NCI-H146 (cell line): ENCODE results near the gene TRIM68.

Experiments used
- DNase-seq: peaks from one replicate; lab custom pipeline; 2025; lab: John Stamatoyannopoulos, UW

TRIM68 gene

DNA sequence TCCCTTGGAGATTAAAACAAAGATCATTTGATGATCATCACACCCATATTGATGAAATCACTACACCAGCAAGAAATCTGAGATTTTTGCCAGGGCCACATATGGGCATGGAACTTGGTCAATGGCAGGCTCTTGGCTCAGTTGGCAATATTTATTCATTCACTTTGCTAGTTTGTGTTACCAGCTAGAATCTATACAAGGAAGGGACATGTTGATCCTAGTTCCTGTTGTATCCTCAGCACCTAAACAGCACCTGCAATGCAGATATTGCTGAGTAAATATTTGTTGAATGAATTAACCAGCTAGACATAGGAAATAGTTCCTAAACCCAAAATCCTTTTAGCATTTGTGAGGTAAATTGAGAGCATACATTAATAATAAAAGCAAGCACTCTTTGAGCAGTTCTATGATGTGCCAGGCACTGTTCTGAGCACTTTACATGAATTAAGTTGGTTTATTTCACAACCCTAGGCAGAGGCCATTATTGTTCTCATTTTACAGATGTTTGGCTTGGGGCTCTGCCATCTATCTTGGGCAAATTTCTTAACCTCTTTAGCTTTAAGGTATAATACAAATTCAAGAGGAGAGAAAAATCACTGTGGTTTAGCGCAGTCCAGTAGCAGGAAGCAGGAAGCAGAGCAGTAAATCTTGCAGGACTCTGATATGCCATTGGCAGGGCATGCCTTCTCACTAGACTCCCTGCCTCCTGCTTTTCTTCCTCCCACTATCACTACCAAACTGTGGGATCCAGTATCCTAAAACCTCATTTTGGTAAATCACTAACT, 1.6 kb downstream of the TRIM68 start:
- peak; percentile 20 for DNase-seq

DNA sequence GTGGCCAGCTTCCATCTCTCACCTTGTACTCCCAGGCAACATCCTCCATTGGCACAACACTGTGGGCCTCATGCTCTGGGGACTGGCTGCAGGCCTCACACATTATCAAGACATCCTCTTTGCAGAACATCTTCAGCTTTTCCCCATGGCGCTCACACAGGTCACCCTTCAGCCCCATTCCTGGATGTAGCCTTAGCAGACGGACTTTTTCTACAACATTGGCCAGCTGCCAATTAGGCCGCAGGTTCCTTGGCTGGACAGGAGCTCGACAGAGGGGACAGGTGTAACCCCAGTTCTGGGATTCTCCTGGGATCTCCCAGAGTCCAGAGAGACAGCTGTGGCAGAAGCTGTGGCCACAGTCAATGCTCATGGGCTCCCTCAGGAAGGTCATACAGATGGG, 3.0 kb downstream of the TRIM68 start:
- DNase-seq: no peak

DNA sequence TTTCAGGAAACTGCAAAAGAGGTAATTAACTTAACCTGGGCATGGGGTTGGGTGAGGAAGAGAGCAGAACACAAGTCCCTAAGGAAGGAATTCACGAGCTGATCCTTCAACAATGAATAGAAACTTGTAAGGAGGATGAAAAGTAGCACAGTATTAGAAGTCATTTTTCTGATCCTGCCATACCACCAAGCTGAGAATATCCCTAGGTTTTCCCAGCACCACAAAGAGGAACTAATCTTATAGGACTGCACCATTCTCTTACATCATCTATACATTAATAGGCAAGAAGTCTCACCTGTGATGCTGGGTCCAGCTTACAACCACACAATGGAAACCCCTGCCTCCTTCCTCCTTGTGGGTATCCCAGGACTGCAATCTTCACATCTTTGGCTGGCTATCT, 14.3 kb downstream of the TRIM68 start, which contains the start of gene OR52I1:
Gene OR52I1 (plus strand): TSS at position 301 of the 400 bp plus-strand sequence. CDS start 0 bp downstream, at position 301.
- no peak for DNase-seq

DNA sequence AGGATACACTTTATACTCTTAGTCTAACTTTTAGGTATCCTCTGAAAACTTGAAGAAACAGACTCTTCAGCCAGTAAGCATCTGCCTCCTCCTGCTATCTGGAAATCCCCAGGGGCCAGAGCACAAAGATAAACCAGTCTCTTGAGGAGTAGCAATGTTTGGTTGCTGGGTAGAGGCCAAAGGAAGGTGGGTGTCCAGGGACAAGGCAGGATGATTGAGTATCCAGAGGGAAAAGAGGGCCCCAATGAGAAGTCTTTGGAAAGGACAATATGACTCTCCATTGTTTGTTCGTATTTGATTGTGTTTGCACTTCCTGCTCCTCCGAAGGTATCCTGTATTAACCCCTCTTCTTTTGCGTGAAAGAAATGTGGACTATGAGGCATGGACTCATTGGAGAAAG, 19.0 kb downstream of the TRIM68 start:
- DNase-seq: no peak

DNA sequence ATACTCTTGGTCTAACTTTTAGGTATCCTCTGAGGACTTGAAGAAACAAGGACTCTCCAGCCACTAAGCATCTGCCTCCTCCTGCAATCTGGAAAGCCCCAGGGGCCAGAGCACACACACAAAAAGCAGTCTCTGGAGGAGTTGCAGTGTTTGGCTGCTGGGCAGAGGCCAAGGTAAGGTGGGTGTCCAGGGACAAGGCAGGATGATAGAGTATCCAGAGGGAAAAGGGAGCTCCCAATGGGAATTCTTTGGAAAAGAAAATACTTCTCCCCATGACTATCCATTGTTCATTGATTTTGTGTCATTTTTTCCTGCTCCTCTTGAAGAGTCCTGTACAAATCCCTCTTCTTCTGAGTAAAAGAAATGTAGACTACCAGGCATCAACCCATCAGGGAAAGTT, 26.6 kb downstream of the TRIM68 start, which contains the start of gene OR52I2:
Gene OR52I2 (plus strand): TSS at position 301 of the 400 bp plus-strand sequence.
- no peak for DNase-seq

DNA sequence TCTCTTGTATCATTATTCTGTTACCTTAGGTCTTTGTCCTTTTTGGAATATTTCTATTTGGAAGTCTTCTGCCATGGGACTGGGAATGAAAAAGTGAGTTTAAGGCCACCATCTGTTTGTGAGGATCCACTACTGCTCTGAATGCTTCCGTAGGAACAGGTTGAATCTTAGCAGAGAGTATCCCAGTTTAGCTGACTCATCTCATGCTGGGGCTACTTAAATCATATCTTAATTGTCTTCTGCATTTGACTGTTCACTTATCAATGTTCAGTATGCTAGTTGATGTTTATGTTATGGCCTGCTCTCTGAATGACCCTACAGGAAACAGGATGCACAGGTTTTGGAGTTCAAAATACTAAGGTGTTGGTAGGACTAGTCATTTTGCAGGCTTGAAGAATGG, 27.9 kb downstream of the TRIM68 start:
- no peak for DNase-seq

DNA sequence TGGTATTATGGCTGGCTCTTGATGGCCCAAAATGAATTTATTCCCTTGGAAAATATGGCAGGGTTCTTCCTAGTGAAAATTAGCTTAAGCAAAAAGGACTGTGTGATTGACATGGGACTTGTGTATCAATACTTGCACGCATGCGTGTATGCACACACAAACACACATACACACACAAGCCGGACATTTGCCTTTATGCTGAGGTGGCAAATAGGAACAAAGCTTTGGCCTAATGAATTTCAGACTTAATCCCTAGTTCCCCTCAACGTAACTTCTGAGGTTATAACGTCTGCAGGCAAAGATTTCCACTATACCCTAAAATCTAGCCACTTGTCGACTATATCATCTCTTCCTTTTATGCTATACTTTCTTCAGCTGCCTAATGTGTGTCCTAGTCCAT, 29.4 kb downstream of the TRIM68 start:
- DNase-seq: no peak

DNA sequence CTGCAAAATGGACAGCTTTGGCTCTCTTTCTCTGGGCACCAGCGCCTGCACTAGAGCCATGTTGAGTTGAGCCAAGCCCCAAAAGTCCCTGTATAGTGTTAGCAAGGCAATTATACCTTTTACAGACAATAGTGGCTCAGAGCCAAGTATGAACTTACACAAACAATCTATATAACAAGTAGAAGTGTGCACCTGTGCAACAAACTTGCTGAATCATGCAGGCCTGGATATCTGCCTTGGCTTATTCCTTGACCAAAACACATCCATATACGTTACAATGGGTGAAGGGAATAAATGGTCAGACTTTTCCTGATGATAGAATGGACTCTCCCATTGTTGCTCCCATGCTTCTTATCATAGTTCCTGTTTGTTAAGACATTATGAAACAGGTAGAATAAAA, 30.3 kb downstream of the TRIM68 start:
- no peak for DNase-seq

DNA sequence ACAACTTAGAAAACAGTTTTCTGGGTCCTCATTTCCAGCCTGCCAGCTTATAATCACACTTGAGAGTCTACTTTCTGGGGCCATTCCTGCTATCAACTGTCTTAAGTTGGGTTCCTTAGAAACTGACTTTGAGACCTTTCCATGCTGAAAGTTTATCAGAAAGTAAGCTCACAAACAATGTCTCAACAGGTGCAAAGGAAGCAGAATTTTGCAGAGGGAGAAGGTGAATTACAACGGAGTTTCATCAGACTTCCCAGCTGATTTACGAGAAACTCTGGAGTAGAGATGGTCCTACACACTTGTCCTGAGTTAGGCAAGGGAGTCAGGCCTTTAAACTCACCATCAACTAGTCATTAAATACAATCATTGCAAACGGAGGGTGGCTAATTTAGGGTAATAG, 31.2 kb downstream of the TRIM68 start:
- no peak for DNase-seq

DNA sequence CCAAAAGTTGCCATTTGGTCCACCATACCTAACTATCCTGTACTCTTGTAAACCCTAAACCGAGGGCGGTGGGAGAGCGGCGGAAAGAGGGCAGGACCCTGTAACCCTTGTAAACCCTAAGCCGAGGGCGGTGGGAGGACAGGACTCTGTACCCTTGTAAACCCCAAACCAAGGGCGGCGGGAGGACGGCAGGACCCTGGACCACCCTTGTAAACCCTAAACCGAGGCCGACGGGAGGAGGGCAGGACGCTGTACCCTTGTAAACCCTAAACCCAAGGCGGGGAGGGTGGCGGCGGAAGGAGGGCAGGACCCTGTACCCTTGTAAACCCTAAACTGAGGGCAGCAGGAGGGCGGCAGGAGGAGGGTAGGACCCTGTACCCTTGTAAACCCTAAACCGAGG, 39.0 kb downstream of the TRIM68 start:
- DNase-seq: no peak

DNA sequence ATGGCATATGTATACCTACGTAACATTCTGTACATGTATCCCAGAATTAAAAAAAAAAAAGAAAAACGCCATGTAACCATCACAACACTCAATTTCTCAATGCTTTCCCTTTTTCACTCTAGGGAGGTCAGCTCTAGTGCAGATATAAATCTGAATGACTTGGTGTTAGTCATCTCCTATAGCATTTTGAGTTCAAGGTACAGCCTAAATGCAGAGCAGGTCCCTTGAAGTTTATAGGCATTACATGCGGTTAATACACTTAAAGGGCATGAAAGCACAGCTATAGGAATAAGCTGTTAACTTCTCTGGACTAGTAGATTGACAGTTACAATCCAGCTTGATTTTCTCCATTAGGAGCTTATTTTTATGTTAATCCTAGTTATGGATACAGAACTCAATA, 42.7 kb downstream of the TRIM68 start:
- DNase-seq: no peak

DNA sequence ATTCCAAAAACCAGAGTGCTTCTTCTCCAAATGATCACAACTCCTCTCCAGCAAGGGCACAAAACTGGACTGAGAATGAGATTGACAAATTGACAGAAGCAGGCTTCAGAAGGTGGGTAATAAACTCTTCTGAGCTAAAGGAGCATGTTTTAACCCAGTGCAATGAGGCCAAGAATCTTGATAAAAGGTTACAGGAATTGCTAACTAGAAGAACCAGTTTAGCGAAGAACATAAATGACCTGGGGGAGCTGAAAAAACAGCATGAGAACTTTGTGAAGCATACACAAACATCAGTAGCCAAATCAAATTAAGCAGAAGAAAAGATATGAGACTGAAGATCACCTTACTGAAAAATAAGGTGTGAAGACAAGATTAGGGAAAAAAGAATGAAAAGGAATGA, 47.6 kb downstream of the TRIM68 start:
- DNase-seq: no peak

DNA sequence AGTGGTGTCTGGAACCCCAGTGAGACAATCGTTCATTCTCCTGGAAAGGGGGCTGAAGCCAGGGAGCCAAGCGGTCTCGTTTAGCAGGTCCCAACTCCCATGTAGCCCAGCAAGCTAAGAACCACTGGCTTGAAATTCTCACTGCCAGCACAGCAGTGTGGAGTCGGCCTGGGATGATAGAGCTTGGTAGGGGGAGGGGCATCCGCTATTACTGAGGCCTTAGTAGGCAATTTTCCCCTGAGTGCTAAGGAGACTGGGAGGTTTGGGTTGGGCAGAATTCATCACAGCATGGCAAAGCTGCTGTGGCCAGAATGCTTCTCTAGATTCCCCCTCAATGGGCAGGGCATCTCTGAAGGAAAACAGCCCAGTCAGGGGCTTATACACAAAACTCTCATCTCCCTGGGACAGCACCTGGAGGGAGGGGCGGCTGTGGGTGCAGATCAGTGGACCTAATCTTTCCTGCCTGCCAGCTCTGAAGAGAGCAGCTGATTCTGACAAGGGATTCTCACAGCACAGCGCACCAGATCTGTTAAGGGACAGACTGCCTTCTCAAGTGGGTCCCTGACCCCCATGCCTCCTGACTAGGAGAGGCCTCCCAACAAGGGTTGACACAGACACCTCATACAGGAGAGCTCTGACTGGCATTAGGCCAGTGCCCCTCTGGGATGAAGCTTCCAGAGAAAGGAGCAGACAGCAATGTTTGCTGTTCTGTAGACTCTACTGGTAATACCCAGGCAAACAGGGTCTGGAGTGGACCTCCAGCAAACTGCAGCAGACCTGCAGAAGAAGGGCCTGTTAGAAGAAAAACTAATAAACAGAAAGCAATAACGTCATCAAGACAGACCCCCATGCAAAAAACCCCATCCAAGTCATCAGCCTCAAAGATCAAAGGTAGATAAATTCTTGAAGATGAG, 48.2 kb downstream of the TRIM68 start:
- no peak for DNase-seq

DNA sequence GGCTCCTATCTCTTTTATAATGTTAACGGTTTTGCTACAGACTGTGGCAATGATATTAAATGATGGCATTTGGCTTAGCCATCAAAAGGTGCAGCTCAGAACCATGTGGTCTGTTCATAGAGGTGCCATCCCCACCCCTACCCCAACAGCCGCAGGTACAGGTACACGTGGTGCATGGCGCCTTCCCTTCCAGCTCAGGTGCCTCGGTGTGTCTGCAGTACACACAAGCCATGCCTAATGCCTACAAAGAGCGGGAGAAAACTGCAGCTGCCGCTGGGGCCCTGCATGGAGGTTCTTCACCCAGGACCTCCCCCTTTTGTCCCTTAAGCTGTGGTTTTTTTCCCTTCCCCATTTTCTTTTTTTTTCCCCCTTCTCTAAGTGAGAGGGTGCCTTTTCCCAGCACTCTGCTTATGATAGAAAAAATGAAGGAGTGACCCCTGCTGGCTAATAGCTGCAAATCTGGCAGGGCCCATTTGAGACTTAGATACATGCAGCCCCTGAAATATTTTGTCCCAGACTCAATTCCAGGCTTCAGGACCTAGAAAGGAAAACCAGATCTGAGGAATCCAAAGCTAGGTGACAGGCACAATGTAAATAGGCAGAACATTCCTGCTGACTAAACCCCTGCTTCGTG, 56.6 kb downstream of the TRIM68 start:
- no peak for DNase-seq
